HepG2 (cell line): ENCODE results near the gene PPEF2. TPM values are rescaled to one million over a fixed set of nuclear protein-coding genes. Genes with fewer than 3 reads are reported as not detected.
A peak's percentile ranks its signal among the peaks of the same experiment; 100 is the strongest.

Experiments used
- ATAC-seq: fragments of 200-7000 bp; cut with Tn5 transposase; 3 replicates; pipeline ENCODE4 v1.9.1; 2020; ENCODE audit warnings: mild to moderate bottlenecking, moderate library complexity
- BruUV-seq: library from RNA; stranded (reverse); fragments of 400-500 nt; replicated peaks from 2 replicates; lab custom pipeline; 2021; lab: Mats Ljungman, UMichigan
- CTCF ChIA-PET: fragments of 300-600 bp; formaldehyde crosslinking; extraction: SDS; loops from one replicate; lab custom pipeline; 2021; ENCODE audit warnings: low total read pairs, inconsistent platforms, low intra/inter-chr PET ratio; lab: Yijun Ruan, JAX
- POLR2A ChIA-PET: fragments of 350-600 bp; sonication (Branson Sonifier 250); formaldehyde crosslinking; loops from one replicate; lab custom pipeline; 2020; ENCODE audit warnings: antibody characterized with exemption, inconsistent platforms; lab: Yijun Ruan, JAX
- DNase-seq: peaks from one replicate; pipeline ENCODE4 v3.0.0-alpha.2; 2015; ENCODE audit warnings: low spot score
- FAIRE-seq: peaks from 3 replicates; lab custom pipeline; 2011; peaks lifted over from hg19 to GRCh38; lab: Jason Lieb, UNC
- H2AFZ ChIP-seq: one replicate; pipeline ENCODE4 v1.6.1; 2011; ENCODE audit warnings: low read length, inconsistent platforms
- H3K27ac ChIP-seq: fragments of 300-600 bp; 3 replicates; pipeline ENCODE4 v1.8.0; 2011; ENCODE audit warnings: mixed run types, mild to moderate bottlenecking, mixed read lengths, low read length, inconsistent platforms; ENCODE audit not compliant: insufficient read depth; ENCODE audit errors: extremely low read length
- H3K27me3 ChIP-seq, 2 experiments: fragments of 200-600 bp in 1 of 2; 2 replicates in 1 of 2; 3 replicates in 1 of 2; pipeline versions ENCODE4 v1.6.0 to v1.8.0; 2011; ENCODE audit warnings: low read length in 2 of 2, mild to moderate bottlenecking in 2 of 2, moderate library complexity in 2 of 2, inconsistent platforms in 1 of 2; ENCODE audit not compliant: insufficient read depth in 2 of 2, control insufficient read depth in 1 of 2
- H3K36me3 ChIP-seq, 2 experiments: fragments of 200-600 bp in 1 of 2; replicated peaks in 1 of 2; 2 replicates in 1 of 2; 3 replicates in 1 of 2; pipeline versions ENCODE4 v1.5.1 to v1.8.0; 2011; ENCODE audit warnings: low read length in 2 of 2, inconsistent platforms in 1 of 2; ENCODE audit not compliant: insufficient read depth in 2 of 2, control insufficient read depth in 1 of 2
- H3K4me1 ChIP-seq: 2 replicates; pipeline ENCODE4 v1.5.1; 2012; ENCODE audit warnings: low read length, inconsistent platforms; ENCODE audit not compliant: insufficient read depth
- H3K4me2 ChIP-seq: 2 replicates; pipeline ENCODE4 v1.6.0; 2011; ENCODE audit warnings: low read depth, low read length, inconsistent platforms
- H3K4me3 ChIP-seq, 3 experiments: fragments of 200-600 bp in 1 of 3; sonication (generic), shearing (Covaris generic) in 1 of 3; replicated peaks in 1 of 3; 2 replicates each; pipeline ENCODE4 v1.5.1; 2011 to 2016; ENCODE audit warnings: low read length in 3 of 3, inconsistent platforms in 2 of 3, low read depth in 2 of 3, mild to moderate bottlenecking in 2 of 3, control low read depth in 1 of 3, mixed read lengths in 1 of 3; ENCODE audit not compliant: insufficient read depth in 1 of 3
- H3K79me2 ChIP-seq: one replicate; pipeline ENCODE4 v1.6.1; 2011; ENCODE audit warnings: low read length, inconsistent platforms; ENCODE audit not compliant: insufficient read depth
- H3K9ac ChIP-seq: 2 replicates; pipeline ENCODE4 v1.6.0; 2011; ENCODE audit warnings: mild to moderate bottlenecking, low read depth, low read length, inconsistent platforms; ENCODE audit not compliant: insufficient read depth
- H3K9me3 ChIP-seq: 2 replicates; pipeline ENCODE4 v1.5.1; 2012; ENCODE audit warnings: mild to moderate bottlenecking, low read length
- H4K20me1 ChIP-seq: 2 replicates; pipeline ENCODE4 v1.6.0; 2011; ENCODE audit warnings: inconsistent platforms, mild to moderate bottlenecking, low read length, moderate library complexity; ENCODE audit not compliant: insufficient read depth
- ADNP ChIP-seq: sonication (generic); formaldehyde crosslinking; IDR thresholded peaks from 2 replicates; pipeline ENCODE4 v1.4.0; 2020; ENCODE audit warnings: missing genetic modification reagents
- MAFF ChIP-seq: IDR thresholded peaks from 2 replicates; pipeline ENCODE4 v1.6.1; 2011; ENCODE audit warnings: low read depth, low read length, improper control_type of control experiment
- MAFK ChIP-seq, 2 experiments: IDR thresholded peaks in 1 of 2; conservative IDR thresholded peaks in 1 of 2; 2 replicates each; pipeline ENCODE4 v1.6.1; 2011; ENCODE audit warnings: improper control_type of control experiment in 2 of 2, low read length in 2 of 2
- MED8 ChIP-seq: sonication (generic); formaldehyde crosslinking; IDR thresholded peaks from 2 replicates; pipeline ENCODE4 v1.8.1; 2023; ENCODE audit warnings: mild to moderate bottlenecking, missing genetic modification reagents; ENCODE audit not compliant: insufficient replicate concordance
- MEIS1 ChIP-seq: sonication (generic); formaldehyde crosslinking; IDR thresholded peaks from 2 replicates; pipeline ENCODE4 v1.9.0; 2021; ENCODE audit warnings: mild to moderate bottlenecking, missing genetic modification reagents, moderate library complexity, borderline replicate concordance
- NFKB2 ChIP-seq: sonication (generic); formaldehyde crosslinking; IDR thresholded peaks from 2 replicates; pipeline ENCODE4 v1.4.0; 2020; ENCODE audit warnings: missing genetic modification reagents, borderline replicate concordance
- RFXAP ChIP-seq: sonication (generic); formaldehyde crosslinking; IDR thresholded peaks from 2 replicates; pipeline ENCODE4 v1.4.0; 2020; ENCODE audit warnings: missing genetic modification reagents, borderline replicate concordance
- YEATS4 ChIP-seq: sonication (generic); formaldehyde crosslinking; IDR thresholded peaks from 2 replicates; pipeline ENCODE4 v1.4.0; 2020; ENCODE audit warnings: missing genetic modification reagents, borderline replicate concordance
- ZNF296 ChIP-seq: sonication (generic); formaldehyde crosslinking; conservative IDR thresholded peaks from 2 replicates; pipeline ENCODE4 v1.5.0; 2020; ENCODE audit warnings: mild to moderate bottlenecking, missing genetic modification reagents
- ZNF709 ChIP-seq: sonication (generic); formaldehyde crosslinking; IDR thresholded peaks from 2 replicates; pipeline ENCODE4 v1.5.0; 2020; ENCODE audit warnings: mild to moderate bottlenecking, missing genetic modification reagents
- ZSCAN21 ChIP-seq: sonication (generic); formaldehyde crosslinking; IDR thresholded peaks from 2 replicates; pipeline ENCODE4 v1.8.0; 2022; ENCODE audit warnings: mild to moderate bottlenecking, missing genetic modification reagents, moderate library complexity, borderline replicate concordance
- WGBS: methylation state at CpG from one replicate; pipeline ENCODE4 v1.1.6; 2017; ENCODE audit warnings: low lambda C conversion rate; 5-methylcytosine and 5-hydroxymethylcytosine counted together
- in situ Hi-C: cut with HindIII; loops from 2 replicates; pipeline ENCODE4 v1.10.0; 2017; ENCODE audit warnings: low pct_unique_long_range_greater_than_20kb; ENCODE audit not compliant: extremely low pct_ligation_motif_present
- intact Hi-C: fragments of 100-400 bp; cut with micrococcal nuclease; formaldehyde crosslinking; loops from one replicate; pipeline ENCODE4 v1.10.0; 2022; ENCODE audit not compliant: unreplicated experiment
- polyA plus RNA-seq, 8 experiments: library from polyadenylated mRNA; depleted of rRNA in 3 of 8; stranded (reverse) in 7 of 8; unstranded in 1 of 8; fragments of >200 nt; fragmentation: Illumina TruSeq in 4 of 8; extraction: Trizol in 4 of 8; gene quantifications; 2 replicates each; pipeline versions ENCODE4 v1.2.1 to v1.2.3, GENCODE V29; 2011 to 2016; ENCODE audit warnings: low read depth in 4 of 8, missing spikeins in 1 of 8, mixed read lengths in 1 of 8; ENCODE audit not compliant: insufficient read depth in 1 of 8
- total RNA-seq, 5 experiments: library from RNA; depleted of rRNA; stranded (reverse); fragments of >200 nt; fragmentation: Illumina TruSeq; extraction: Trizol; gene quantifications; 2 replicates each; pipeline ENCODE4 v1.2.3, GENCODE V29; 2016; ENCODE audit warnings: low read depth in 1 of 5

PPEF2 gene
- total and polyA plus RNA-seq, 2 of the 13 experiments (the other 11 are each of a cell fraction or from before 2014, with no cell fraction given): 0.01 TPM; not detected in 1

- TF ChIP-seq MED8 (CRISPR knock-in tag): no peak
- TF ChIP-seq YEATS4 (CRISPR knock-in tag): peak; percentile 54; the same call in 1 of the 2 replicates
- TF ChIP-seq ZSCAN21: peak; percentile 31; the same call in 1 of the 2 replicates
- TF ChIP-seq NFKB2 (CRISPR knock-in tag): 0 out of 2 replicates have a peak, but pooled peaks have one; percentile 35
- TF ChIP-seq ADNP (CRISPR knock-in tag): no peak
- peak; percentile 40; the same call in 1 of the 2 replicates for TF ChIP-seq RFXAP
- TF ChIP-seq ZNF709 (CRISPR knock-in tag): 0 out of 2 replicates have a peak, but pooled peaks have one; percentile 12
- TF ChIP-seq, all 625 proteins: peak for 52
Measured at GRCh38 chr4:75939890-75940691, 37.8 kb upstream of the PPEF2 start (continued).

- Histone ChIP-seq H3K4me1 (peaks cover 24% of the 10 kb centered on the region), H3K36me3 (no peaks in the 10 kb centered on the region), H3K27ac (no peak overlapping the region), H3K27me3 (no peaks in the 10 kb centered on the region), H2AFZ (no peak overlapping the region), H3K9me3 (no peaks in the 10 kb centered on the region), H4K20me1 (no peaks in the 10 kb centered on the region), H3K4me2 (no peak overlapping the region), H3K4me3 (no peak overlapping the region), H3K9ac (no peak overlapping the region), H3K79me2 (no peaks in the 10 kb centered on the region)
- CTCF ChIA-PET: no interaction called here
- 81% methylated on average over 1 of the region's 1 CpG for WGBS
- FAIRE-seq (no peak), ATAC-seq (no peak), DNase-seq (no peak)
- TF ChIP-seq ZNF296 (CRISPR knock-in tag) (no peak), MEIS1 (CRISPR knock-in tag) (no peak), MAFF (peak; percentile 87), MAFK (conservative IDR thresholded peaks at IDR 0.05 in 1 of 2, IDR thresholded peaks at IDR 0.05 in 1 of 2; ENCODE audit: low read length in 2 of 2) (peak; percentile 84 to 91)
- POLR2A ChIA-PET: no interaction called here
- intact Hi-C loops: no loop called here
- in situ Hi-C loops: no loop called here
- no TSS peak for BruUV-seq
Measured at GRCh38 chr4:75935628-75936027, 33.4 kb upstream of the PPEF2 start.
